ENCODE data around the gene SH3RF3. TPM values are rescaled to one million over a fixed set of nuclear protein-coding genes. Genes with fewer than 3 reads are reported as not detected.

Gene SH3RF3
- total RNA-seq, 4 donors from 2014 or later = 5.3 to 10.0 (median 8.0) TPM

DNA sequence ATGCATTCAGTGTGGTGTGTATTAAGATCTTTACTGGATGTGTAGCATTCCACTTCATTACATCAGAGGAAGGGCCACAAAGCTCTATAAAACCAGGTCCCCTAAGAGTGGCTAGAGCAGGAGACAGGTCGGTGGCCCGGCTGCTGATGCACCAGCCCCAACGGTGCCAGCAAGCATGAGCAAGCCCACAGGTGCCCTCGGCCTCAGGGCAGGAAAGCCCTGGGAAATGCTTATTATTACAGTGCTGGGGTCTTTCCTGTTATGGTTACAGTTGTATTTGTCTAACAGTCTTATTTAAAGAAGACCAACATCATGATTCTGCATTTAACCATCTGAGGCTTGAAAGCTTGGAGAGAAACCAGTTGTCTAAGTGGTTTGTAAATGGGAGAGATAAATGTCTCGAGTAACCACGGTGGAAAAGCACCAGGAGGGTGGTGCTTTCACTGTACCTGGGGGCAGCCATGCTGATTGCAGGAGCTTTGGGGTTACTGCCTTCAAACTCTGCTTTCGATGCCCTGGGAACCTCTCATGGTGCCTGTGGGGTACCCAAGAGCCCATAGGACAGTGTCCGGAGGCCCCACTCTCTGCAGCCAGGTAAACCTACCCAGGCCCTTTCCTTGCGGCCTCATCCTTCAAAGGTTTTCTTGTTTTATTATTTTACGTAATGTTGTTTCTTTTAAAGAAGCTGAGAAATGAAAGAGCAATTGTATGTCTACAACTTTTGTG, 133.1 kb downstream of the SH3RF3 start:
- TF ChIP-seq, protein P1, sequence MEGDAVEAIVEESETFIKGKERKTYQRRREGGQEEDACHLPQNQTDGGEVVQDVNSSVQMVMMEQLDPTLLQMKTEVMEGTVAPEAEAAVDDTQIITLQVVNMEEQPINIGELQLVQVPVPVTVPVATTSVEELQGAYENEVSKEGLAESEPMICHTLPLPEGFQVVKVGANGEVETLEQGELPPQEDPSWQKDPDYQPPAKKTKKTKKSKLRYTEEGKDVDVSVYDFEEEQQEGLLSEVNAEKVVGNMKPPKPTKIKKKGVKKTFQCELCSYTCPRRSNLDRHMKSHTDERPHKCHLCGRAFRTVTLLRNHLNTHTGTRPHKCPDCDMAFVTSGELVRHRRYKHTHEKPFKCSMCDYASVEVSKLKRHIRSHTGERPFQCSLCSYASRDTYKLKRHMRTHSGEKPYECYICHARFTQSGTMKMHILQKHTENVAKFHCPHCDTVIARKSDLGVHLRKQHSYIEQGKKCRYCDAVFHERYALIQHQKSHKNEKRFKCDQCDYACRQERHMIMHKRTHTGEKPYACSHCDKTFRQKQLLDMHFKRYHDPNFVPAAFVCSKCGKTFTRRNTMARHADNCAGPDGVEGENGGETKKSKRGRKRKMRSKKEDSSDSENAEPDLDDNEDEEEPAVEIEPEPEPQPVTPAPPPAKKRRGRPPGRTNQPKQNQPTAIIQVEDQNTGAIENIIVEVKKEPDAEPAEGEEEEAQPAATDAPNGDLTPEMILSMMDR (IDR thresholded peaks at IDR 0.05; ENCODE audit: low read depth) = no peak

DNA sequence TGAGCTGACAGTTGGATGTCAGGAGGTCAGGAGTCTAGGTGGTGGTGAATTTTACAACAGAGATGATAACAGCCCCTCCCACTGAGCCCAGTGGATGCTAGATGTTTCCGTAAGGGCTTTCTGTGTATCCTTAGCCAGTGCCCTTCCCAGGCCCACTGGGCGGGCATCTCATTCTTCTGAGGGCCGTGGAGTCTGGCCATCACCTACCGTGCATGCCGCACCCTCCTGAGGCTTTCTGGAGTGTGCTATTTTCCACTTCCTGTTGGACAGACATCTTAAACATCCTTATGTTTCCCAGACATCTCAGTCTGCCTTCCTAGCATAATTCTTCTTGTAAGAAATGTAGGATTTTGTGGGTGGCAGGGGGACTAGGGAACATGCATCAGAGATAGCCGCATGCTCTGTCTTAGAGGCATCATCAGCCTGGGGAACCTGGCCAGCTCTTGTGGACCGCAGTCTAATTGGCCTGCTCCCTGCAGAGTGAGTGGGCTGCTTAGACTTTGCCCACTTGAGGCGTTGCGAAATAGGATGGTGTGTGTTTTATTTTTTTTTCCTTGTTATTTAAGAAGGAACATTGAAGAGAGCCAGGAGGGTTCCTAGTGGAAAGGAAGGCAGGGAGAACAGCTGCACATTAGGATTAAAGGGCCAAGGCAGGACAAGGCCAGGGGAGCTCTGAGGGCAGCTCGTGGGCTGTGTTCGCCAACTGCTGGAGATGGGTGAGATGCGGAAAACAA, 135.8 kb downstream of the SH3RF3 start:
- TF ChIP-seq, protein P1 (IDR thresholded peaks at IDR 0.05; ENCODE audit: low read depth) = no peak

- TF ChIP-seq, protein P1 (IDR thresholded peaks at IDR 0.05; ENCODE audit: low read depth) = no peak
These were observed 136.4 kb downstream of the SH3RF3 start for GRCh38 chr2:109265369-109265768.

DNA sequence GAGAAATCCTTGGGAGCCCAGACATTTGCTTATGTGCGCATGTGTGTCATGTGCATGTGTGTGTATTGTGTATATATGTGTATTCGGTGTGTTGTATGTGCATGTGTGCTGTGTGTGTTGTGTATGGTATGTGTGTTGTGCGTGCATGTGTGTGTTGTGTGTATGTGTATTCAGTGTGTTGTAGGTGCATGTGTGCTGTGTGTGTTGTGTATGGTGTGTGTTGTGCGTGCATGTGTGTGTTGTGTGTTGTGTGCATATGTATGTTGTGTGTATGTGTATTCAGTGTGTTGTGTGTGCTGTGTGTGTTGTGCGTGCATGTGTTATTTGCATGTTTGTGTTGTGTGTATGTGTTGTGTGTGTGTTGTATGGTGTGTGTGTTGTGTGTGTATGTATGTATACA, 136.9 kb downstream of the SH3RF3 start:
- TF ChIP-seq, protein P1 (IDR thresholded peaks at IDR 0.05; ENCODE audit: low read depth) = no peak

DNA sequence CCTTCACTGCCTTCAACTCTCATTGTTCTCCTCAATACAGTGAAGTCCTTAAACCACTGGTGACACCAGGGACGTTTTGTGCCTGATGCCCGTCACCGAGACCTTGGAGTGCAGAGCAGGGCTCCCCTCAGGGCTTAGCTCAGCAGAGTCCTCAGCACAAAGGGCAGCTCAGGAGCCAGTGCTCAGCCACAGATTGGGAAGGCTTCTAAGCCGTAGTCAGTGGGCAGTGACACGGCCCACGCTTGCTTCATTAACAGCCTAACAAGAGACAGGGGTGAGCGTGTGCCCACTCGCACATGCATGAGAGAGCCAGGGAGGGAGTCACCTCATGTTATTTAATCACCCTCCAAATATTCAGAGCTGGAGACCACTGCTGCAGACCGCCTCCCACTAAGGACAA, 137.5 kb downstream of the SH3RF3 start:
- TF ChIP-seq, protein P1 (IDR thresholded peaks at IDR 0.05; ENCODE audit: low read depth) = no peak

DNA sequence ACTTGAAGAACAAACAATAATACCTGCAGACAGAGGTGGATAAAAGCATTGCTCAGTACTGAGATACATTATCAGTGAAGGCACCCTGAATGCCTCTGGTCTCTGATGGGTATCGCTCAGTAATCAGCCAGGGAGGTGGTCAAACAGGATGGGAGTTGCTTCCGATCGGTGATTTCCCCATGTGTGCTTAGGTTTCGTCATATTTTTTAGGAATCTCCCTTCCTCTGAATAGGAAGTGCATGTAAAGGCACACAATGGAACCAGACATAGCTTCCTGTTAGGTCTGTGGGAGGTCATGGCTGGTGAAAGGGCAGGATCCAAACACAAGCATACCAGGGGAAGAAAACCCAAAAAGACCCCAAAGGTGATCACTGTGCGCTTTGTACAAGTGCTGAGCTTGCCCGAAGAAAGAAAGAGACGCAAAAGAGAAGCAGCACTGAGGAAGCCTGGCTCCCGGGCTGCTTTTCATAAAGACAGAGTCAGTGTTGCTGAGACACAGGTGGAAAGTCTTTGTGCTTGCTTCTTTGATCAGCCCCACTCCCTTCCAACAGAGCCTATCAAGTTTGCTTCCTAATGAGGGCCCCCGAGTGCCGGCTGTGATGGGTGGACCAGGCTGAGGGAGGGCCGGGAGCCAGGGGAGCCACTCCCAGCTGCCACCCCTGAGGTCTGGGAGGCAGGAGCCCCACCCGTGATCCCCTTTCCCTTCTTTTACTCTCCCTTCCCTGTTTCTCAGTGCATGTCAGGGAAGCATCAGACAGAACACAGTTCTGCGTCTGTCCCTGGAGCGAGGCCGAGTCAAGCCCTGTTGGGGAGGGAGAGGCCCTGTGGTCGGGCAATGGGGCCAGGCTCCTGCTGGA, 138.2 kb downstream of the SH3RF3 start:
- TF ChIP-seq, protein P1 (IDR thresholded peaks at IDR 0.05; ENCODE audit: low read depth) = no peak

GRCh38 chr2:109268916-109269315, 139.9 kb downstream of the SH3RF3 start:
- TF ChIP-seq, protein P1 (IDR thresholded peaks at IDR 0.05; ENCODE audit: low read depth) = no peak
